Measurements from ENCODE around the gene MID1.

MID1 gene

DNA sequence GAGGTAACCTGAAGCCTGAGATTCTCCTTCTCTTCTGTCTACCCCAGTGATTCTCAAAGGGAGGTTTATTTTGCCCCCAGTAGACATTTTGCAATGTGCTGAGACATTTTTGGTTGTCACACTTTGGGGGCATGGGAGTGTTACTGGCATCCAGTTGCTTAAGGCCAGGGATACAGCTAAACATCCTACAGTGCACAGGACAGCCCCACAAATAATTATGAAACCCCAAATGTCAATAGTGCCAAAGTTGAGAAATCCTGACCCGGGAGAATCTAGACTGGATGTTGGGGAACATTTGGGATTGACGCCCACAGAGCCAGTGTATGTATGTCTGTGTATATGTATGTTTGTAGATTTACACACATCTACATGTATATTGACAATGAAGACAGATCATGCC lies 13.2 kb downstream of the MID1 start:
- DNase-seq: no peak

DNA sequence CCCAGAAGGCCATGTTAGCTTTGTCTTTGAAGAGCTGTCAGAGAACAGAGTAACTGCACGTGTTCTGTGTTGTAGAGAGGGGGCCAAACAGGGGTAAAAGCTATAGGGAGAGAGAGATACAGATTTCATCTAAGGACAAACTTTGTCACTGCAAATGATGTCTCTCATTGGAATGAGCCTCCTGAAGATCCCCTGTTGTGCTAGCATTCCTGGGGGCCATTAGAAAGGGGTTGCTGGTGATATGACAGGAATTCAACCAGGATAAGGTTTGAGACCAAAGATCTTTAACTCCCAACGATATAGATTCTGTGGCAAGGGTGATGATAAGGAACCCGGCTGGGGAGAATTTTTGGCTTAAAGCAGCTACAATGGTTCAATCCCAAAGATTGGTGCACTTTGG lies 16.8 kb downstream of the MID1 start:
- intact Hi-C loops (cut with DNase I; ENCODE audit: low total_unique reads): no loop called here
- no peak for DNase-seq
- Histone ChIP-seq H3K4me1 (no peaks in the 10 kb centered on the region), H3K4me3 (no peak overlapping the region), H3K36me3 (no peaks in the 10 kb centered on the region), H3K27ac (no peak overlapping the region), H3K27me3 (no peaks in the 10 kb centered on the region), H3K9me3 (no peaks in the 10 kb centered on the region)
- TF ChIP-seq, protein P1, sequence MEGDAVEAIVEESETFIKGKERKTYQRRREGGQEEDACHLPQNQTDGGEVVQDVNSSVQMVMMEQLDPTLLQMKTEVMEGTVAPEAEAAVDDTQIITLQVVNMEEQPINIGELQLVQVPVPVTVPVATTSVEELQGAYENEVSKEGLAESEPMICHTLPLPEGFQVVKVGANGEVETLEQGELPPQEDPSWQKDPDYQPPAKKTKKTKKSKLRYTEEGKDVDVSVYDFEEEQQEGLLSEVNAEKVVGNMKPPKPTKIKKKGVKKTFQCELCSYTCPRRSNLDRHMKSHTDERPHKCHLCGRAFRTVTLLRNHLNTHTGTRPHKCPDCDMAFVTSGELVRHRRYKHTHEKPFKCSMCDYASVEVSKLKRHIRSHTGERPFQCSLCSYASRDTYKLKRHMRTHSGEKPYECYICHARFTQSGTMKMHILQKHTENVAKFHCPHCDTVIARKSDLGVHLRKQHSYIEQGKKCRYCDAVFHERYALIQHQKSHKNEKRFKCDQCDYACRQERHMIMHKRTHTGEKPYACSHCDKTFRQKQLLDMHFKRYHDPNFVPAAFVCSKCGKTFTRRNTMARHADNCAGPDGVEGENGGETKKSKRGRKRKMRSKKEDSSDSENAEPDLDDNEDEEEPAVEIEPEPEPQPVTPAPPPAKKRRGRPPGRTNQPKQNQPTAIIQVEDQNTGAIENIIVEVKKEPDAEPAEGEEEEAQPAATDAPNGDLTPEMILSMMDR (IDR thresholded peaks at IDR 0.05): no peak

More for the DNA sequence above, 13.2 kb downstream of the MID1 start:
- Histone ChIP-seq H3K4me1 (no peaks in the 10 kb centered on the region), H3K27me3 (no peaks in the 10 kb centered on the region), H3K36me3 (no peaks in the 10 kb centered on the region), H3K9me3 (no peaks in the 10 kb centered on the region), H3K4me3 (no peak overlapping the region), H3K27ac (no peak overlapping the region)
- TF ChIP-seq, protein P1 (IDR thresholded peaks at IDR 0.05): no peak
- intact Hi-C loops (cut with DNase I; ENCODE audit: low total_unique reads): no loop called here

DNA sequence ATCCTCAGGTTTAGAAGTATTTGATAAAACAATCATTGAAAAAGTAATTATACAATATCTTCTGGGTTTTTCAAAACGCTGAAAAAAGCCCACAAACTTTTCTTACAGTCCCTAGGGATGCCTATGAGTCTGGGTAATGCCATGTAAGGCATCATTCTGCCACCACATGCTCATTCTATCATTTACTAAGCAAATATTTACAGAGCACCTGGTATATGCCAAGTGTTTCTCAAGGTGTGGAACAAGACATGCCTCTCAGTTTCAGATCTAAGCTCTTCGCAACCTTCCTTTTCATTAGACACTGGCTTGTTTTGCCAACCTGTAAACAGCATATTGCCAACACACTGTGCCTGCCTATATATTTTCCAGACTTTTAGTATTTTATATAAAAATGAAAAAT lies 17.7 kb downstream of the MID1 start:
- Histone ChIP-seq H3K27me3 (no peaks in the 10 kb centered on the region), H3K27ac (no peak overlapping the region), H3K36me3 (no peaks in the 10 kb centered on the region), H3K4me1 (no peaks in the 10 kb centered on the region), H3K9me3 (no peaks in the 10 kb centered on the region), H3K4me3 (no peak overlapping the region)
- TF ChIP-seq, protein P1 (IDR thresholded peaks at IDR 0.05): no peak
- DNase-seq: no peak
- intact Hi-C loops (cut with DNase I; ENCODE audit: low total_unique reads): no loop called here

DNA sequence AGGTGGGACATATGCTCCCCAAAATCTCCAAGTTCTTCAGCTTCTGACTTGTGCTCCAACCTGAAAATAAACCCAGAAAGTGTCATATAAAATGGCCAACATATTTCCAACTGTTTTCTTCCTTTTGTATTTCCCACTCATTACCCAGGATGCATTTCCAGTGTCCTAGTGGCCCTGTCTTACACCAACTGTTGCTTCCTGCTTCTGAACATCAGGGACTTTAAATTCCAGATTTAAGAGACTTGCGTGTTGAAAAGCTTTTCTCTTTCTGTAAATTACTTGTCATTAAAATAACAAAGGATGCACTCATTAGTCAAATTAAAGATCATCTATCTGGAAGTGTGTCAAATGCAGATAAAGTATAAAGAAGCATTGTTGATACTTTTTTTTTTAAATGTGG lies 19.9 kb downstream of the MID1 start:
- no peak for DNase-seq
- no peaks in the 10 kb centered on the region for H3K36me3 ChIP-seq
- no peaks in the 10 kb centered on the region for H3K4me1 ChIP-seq
- H3K4me3 ChIP-seq: no peak overlapping the region
- intact Hi-C loops (cut with DNase I; ENCODE audit: low total_unique reads): no loop called here
- H3K27ac ChIP-seq: no peak overlapping the region
- TF ChIP-seq, protein P1 (IDR thresholded peaks at IDR 0.05): no peak
- no peaks in the 10 kb centered on the region for H3K27me3 ChIP-seq
- H3K9me3 ChIP-seq: no peaks in the 10 kb centered on the region

DNA sequence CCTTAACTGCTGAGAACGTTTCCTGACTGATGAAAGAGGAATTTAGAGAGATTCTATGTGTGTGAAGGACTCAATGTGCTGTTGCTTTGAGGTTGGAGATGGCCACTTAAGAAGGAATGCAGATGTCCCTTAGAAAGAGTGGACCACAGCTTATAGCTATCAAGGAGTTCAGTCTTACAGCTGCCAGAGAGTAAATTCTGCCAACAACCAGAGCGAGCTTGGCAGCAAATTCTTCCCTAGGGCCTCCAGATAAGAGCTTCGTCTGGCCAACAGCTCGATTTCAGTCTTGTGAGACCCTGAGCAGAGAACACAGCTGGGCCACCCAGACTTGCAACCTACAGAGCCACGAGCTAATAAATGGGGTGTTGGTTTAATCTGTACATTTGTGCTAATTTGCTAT lies 21.8 kb downstream of the MID1 start:
- intact Hi-C loops (cut with DNase I; ENCODE audit: low total_unique reads): no loop called here
- TF ChIP-seq, protein P1 (IDR thresholded peaks at IDR 0.05): no peak
- no peaks in the 10 kb centered on the region for H3K27me3 ChIP-seq
- H3K4me3 ChIP-seq: no peak overlapping the region
- no peak overlapping the region for H3K27ac ChIP-seq
- H3K36me3 ChIP-seq: no peaks in the 10 kb centered on the region
- no peaks in the 10 kb centered on the region for H3K9me3 ChIP-seq
- DNase-seq: no peak
- no peaks in the 10 kb centered on the region for H3K4me1 ChIP-seq

DNA sequence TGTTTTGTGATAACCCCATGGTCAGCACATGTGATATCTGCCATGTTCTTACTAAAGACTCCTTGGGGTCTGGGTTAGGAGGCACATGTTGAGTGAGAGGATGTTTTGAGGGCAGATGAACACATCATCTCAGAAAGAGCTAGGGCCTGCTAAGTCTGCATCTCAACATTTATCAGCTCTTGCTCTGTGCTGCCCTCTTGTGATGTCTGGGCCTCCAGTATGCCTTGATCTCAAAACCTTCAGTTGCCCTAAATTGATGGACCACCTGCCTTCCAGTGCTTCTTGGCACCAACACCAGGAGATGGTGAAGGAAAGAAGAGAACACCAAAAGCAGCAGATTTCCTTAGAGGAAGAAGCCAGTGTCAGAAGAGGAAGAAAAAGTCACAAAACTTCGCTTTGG lies 22.5 kb downstream of the MID1 start:
- intact Hi-C loops (cut with DNase I; ENCODE audit: low total_unique reads): no loop called here
- no peaks in the 10 kb centered on the region for H3K27me3 ChIP-seq
- DNase-seq: no peak

More for the DNA sequence above, 22.5 kb downstream of the MID1 start:
- H3K27ac ChIP-seq: no peak overlapping the region
- H3K4me1 ChIP-seq: no peaks in the 10 kb centered on the region
- no peak overlapping the region for H3K4me3 ChIP-seq
- H3K36me3 ChIP-seq: no peaks in the 10 kb centered on the region
- TF ChIP-seq, protein P1 (IDR thresholded peaks at IDR 0.05): peak in 1 of 2 experiments; percentile 7
- H3K9me3 ChIP-seq: no peaks in the 10 kb centered on the region
